ENCODE data around the gene SLC16A9.
"Not testable (repeated sequence)": the region's sequence is repeated elsewhere in the genome, so short reads cannot be mapped to it uniquely, and the experiment has no call there.

SLC16A9 gene

DNA sequence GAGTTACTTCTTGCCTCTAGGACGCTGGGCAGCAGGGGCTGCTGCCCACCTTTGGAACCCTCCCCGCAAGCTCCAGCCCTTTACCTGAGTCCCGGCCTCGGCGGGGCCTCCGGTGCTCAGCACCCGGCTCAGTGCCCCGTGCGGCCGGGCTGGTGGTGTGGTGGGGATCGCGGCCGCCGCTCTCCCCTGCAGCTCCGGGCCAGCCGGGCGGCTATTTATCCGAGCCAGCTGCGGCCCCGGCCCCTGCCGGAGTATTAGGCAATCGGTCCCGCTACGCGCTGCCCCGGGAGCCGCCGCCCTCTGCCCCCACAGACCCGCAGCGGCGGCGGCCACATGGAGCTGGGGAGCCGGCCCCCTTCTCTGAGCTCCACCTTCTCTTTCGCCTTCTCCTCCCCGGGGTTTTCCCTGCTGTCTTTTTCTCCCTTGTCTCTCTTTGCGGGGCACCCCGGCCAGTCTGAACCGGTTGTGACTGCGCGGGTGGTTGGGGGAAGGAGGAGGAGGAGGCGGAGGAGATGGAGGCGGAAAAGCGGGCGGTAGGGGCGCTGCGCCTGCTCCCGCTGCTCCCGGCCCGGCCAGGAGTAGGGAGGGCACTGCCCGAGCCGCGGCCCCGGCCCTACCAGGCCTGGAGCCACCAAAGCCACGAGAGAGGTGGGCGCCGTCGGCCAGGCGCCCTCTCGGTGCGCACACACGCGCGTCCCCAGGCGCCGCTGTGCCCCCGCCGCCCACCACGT lies at the start of gene SLC16A9:
TSS of gene SLC16A9 (minus strand) at position 456 of the 731 bp plus-strand sequence. CDS start 25,559 bp downstream, outside the sequence.
- DNase-seq, result peak; percentile 32

GRCh38 chr10:59757966-59758365 lies 48.3 kb upstream of the SLC16A9 start:
- DNase-seq, result peak; percentile 53

- no peak for DNase-seq
These were observed 45.3 kb upstream of the SLC16A9 start for GRCh38 chr10:59754951-59755350.

GRCh38 chr10:59753267-59753666 lies 43.6 kb upstream of the SLC16A9 start, which contains the start of gene MRLN:
TSS of gene MRLN (minus strand) at chr10:59753455.
- no peak for DNase-seq

- no peak for DNase-seq
These were observed 42.8 kb upstream of the SLC16A9 start for GRCh38 chr10:59752278-59752940.

- DNase-seq, result no peak
These were observed 40.7 kb upstream of the SLC16A9 start for GRCh38 chr10:59750155-59750945.

DNA sequence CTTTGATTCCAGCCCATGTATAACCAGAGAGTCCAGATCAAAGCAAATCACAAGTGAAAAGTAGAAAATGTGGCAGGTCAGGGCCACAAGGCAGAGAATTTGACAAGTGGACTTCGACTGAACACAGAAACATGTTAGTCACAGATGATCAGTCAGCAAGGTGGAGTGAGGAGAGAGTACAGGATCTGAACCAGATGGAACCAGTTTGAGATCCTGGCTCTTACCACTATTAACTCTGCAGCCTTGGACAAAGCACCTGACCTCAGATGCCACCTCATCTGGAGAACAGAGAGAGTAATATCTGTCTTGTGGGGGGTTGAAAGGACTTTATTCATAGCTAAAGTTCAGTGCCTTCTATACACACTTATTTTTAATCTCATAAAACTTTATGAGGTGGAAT lies 39.2 kb upstream of the SLC16A9 start:
- no peak for DNase-seq

DNA sequence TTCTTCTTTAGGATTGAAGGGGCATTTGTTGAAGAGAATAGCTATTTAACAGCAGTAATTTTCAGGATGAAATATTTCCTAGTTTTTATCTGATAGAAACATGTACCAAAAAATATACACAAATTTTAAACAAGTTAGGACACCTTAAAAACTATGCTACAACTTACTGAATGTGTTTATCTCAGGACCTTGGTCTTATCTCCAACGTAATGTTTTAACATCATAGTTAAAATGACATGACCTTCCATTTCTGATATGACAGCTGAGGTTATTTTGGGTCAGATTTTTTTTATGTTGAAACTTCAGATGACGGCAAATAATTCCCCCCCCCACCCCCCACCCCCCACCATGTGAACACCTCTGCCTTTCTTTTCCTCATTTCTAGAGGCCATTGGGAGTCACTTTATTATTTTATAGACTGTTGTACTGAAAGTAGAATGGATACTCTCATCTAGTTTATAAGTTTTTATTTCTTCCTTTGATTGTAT lies 35.6 kb upstream of the SLC16A9 start:
- DNase-seq, result no peak

DNA sequence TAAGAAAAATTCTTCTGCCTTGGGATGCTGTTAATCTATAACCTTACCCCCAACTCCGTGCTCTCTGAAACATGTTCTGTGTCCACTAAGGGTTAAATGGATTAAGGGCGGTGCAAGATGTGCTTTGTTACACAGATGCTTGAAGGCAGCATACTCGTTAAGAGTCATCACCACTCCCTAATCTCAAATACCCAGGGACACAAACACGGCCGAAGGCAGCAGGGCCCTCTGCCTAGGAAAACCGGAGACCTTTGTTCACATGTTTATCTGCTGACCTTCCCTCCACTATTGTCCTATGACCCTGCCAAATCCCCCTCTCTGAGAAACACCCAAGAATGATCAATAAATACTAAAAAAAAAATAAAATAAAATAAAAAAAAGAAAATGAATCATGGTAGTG lies 35.1 kb upstream of the SLC16A9 start:
- not testable (repeated sequence) for DNase-seq

- not testable (repeated sequence) for DNase-seq
These were observed 34.5 kb upstream of the SLC16A9 start for GRCh38 chr10:59744156-59744555.

- no peak for DNase-seq
These were observed 31.9 kb upstream of the SLC16A9 start for GRCh38 chr10:59741583-59741982.

GRCh38 chr10:59741048-59741447 lies 31.4 kb upstream of the SLC16A9 start:
- no peak for DNase-seq

GRCh38 chr10:59736749-59737148 lies 27.1 kb upstream of the SLC16A9 start:
- DNase-seq, result no peak

- no peak for DNase-seq
These were observed 25.6 kb upstream of the SLC16A9 start for GRCh38 chr10:59735296-59735695.

GRCh38 chr10:59734014-59734462 lies 24.4 kb upstream of the SLC16A9 start:
- no peak for DNase-seq

- DNase-seq, result not testable (repeated sequence)
These were observed 23.8 kb upstream of the SLC16A9 start for GRCh38 chr10:59733321-59734013.

GRCh38 chr10:59732849-59733248 lies 23.2 kb upstream of the SLC16A9 start:
- DNase-seq, result not testable (repeated sequence)

DNA sequence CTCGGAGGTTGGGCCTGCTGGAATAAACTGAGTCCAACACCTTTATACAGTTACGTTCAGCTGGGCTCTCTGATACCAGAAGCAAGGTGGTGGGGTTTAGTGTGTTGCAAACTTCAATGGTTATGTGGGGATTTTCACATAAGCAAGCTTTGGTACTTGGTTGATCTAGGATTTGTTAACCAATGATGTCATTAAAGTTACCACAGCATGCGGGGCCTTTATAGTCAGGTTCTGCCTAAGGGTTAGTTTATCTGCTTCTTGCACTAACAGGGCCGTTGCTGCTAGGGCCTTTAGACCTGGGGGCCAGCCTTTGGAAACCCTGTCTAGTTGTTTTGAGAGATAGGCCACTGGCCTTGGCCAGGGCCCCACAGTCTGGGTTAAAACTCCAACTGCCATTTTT lies 19.5 kb upstream of the SLC16A9 start:
- not testable (repeated sequence) for DNase-seq

- no peak for DNase-seq
These were observed 14.7 kb upstream of the SLC16A9 start for GRCh38 chr10:59724098-59724938.

DNA sequence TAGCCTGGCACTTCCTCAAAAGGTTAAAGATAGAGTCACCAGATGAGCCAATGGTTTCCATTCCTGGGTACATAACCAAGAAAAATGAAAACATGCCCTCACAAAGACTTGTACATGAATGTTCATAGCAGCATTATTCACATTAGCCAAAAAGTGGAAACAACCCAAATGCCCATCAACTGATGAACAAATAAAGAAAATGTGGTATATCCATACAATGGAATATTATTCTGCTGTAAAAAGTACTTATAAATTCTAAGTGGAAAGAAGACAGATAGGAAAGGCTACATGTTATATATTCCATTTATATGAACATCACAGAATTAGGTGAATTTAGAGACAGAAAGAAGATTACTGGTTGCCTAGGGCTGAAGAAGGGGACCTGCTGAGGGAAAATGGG lies 10.7 kb upstream of the SLC16A9 start:
- DNase-seq, result no peak

DNA sequence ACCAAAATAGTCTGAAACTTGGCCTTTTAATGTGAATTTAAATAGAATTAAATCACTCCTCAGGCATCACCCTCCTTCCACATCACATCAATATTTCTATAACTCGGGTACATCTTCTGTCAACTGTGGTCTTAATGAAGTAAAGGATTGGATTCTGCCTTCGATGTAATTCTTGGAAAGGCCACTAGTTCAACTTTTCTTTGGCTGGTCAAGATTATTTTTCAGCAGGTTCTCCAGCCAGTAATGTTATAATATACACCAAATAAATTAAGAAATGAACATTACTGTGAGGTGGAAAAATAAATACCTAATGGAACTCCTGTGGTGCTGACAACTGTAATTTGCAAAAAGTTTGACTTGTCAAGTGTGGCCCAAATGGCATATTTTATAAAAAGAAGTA lies 9.7 kb upstream of the SLC16A9 start:
- DNase-seq, result no peak

DNA sequence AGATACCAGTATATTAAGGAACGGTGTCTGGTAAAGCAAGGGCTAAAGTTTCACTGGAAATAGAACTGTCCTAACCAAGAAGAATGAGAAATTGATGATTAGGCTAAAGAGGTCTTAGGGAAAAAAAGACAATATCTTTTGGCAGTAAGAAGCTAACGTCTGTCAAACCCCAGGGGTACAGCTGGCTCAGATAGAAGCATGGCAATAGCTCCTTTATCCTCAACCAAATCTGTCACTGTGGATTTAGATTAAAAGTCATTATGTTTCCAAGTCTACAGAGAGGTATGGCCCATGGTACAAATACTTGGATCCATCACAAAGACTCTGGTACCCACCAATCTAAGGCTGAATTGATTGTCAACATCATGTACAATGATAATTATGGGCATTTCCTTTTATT lies 8.6 kb upstream of the SLC16A9 start:
- no peak for DNase-seq
